ENCODE measurements around the gene CYP2B6.
"Not testable (repeated sequence)": the region's sequence is repeated elsewhere in the genome, so short reads cannot be mapped to it uniquely, and the experiment has no call there.

DNA sequence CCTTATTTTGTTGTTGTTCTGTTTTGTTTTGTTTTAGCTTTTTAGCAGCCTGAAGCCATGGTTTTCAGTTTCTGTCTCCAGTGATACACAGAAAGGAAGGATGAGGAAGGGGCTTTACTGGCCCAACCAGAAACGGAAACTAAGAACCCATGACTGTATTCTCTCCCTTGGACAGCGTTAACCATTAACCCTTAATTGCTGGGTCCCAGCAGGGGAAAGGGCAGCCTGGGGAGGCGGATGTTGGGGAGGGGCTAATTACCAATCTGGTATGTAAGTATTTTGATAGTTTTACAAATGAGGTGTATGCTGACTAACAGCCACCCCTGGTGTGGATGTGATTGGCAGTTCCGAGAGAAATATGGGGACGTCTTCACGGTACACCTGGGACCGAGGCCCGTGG is 12.6 kb downstream of the CYP2B6 start:
- not testable (repeated sequence) for TF ChIP-seq EP300 (IDR thresholded peaks at IDR 0.05); POLR2A (IDR thresholded peaks at IDR 0.05; ENCODE audit: low read depth); POLR2AphosphoS5 (IDR thresholded peaks at IDR 0.05)
- TF ChIP-seq, protein P1, sequence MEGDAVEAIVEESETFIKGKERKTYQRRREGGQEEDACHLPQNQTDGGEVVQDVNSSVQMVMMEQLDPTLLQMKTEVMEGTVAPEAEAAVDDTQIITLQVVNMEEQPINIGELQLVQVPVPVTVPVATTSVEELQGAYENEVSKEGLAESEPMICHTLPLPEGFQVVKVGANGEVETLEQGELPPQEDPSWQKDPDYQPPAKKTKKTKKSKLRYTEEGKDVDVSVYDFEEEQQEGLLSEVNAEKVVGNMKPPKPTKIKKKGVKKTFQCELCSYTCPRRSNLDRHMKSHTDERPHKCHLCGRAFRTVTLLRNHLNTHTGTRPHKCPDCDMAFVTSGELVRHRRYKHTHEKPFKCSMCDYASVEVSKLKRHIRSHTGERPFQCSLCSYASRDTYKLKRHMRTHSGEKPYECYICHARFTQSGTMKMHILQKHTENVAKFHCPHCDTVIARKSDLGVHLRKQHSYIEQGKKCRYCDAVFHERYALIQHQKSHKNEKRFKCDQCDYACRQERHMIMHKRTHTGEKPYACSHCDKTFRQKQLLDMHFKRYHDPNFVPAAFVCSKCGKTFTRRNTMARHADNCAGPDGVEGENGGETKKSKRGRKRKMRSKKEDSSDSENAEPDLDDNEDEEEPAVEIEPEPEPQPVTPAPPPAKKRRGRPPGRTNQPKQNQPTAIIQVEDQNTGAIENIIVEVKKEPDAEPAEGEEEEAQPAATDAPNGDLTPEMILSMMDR (IDR thresholded peaks at IDR 0.05), result not testable (repeated sequence)
